PFSK-1 (cell line): ENCODE results near the gene SMYD5.

Experiments
- FOXP2 ChIP-seq: optimal IDR thresholded peaks from 2 replicates; pipeline ENCODE3; 2011; ENCODE audit warnings: borderline replicate concordance, control low read depth, inconsistent platforms; ENCODE audit not compliant: insufficient read depth; ENCODE audit errors: extremely low read length, extremely low read depth
- POLR2AphosphoS5 ChIP-seq: IDR thresholded peaks from 2 replicates; pipeline ENCODE4 v1.6.1; 2012; ENCODE audit warnings: low read depth, mild to moderate bottlenecking, control low read depth, low read length, moderate library complexity
- REST ChIP-seq, 2 experiments: IDR thresholded peaks; 2 replicates each; pipeline versions ENCODE4 v1.6.1 to v1.8.0; 2011 to 2012; ENCODE audit warnings: low read depth in 2 of 2, low read length in 2 of 2, control low read depth in 1 of 2, inconsistent platforms in 1 of 2, mild to moderate bottlenecking in 1 of 2, moderate library complexity in 1 of 2; ENCODE audit not compliant: insufficient read depth in 1 of 2
- SIN3A ChIP-seq: IDR thresholded peaks from 2 replicates; pipeline ENCODE4 v1.6.1; 2012; ENCODE audit warnings: mild to moderate bottlenecking, low read length, moderate library complexity, borderline replicate concordance; ENCODE audit not compliant: insufficient read depth
- TAF1 ChIP-seq: IDR thresholded peaks from 2 replicates; pipeline ENCODE4 v1.6.1; 2012; ENCODE audit warnings: low read length, control low read depth, borderline replicate concordance; ENCODE audit not compliant: insufficient read depth

The SMYD5 gene

GRCh38 chr2:73265298-73266060 lies 51.4 kb downstream of the SMYD5 start:
- TF ChIP-seq REST (IDR thresholded peaks at IDR 0.05; ENCODE audit: insufficient read depth in 1 of 2, low read depth in 2 of 2, low read length in 2 of 2) (no peak), TAF1 (no peak), POLR2AphosphoS5 (no peak), SIN3A (no peak), FOXP2 (no peak)

GRCh38 chr2:73266061-73266901 lies 52.2 kb downstream of the SMYD5 start:
- TF ChIP-seq REST (IDR thresholded peaks at IDR 0.05; ENCODE audit: insufficient read depth in 1 of 2, low read depth in 2 of 2, low read length in 2 of 2) (no peak), SIN3A (no peak), POLR2AphosphoS5 (no peak), TAF1 (no peak), FOXP2 (no peak)

- no peak for TF ChIP-seq TAF1
- TF ChIP-seq REST (IDR thresholded peaks at IDR 0.05; ENCODE audit: insufficient read depth in 1 of 2, low read depth in 2 of 2, low read length in 2 of 2), result no peak
- no peak for TF ChIP-seq POLR2AphosphoS5
- TF ChIP-seq FOXP2, result no peak
- no peak for TF ChIP-seq SIN3A
These were observed 53.0 kb downstream of the SMYD5 start for GRCh38 chr2:73267008-73267407.

GRCh38 chr2:73268366-73268829 lies 54.4 kb downstream of the SMYD5 start:
- TF ChIP-seq SIN3A, result no peak

- TF ChIP-seq SIN3A (no peak), REST (IDR thresholded peaks at IDR 0.05; ENCODE audit: insufficient read depth in 1 of 2, low read depth in 2 of 2, low read length in 2 of 2) (no peak), POLR2AphosphoS5 (no peak), FOXP2 (no peak), TAF1 (no peak)
These were observed 55.0 kb downstream of the SMYD5 start for GRCh38 chr2:73268830-73269685.
